ENCODE data around the gene ACTL6B.

ACTL6B gene

GRCh38 chr7:100626530-100627237 is 29.6 kb downstream of the ACTL6B start:
- peak; percentile 69 for DNase-seq

GRCh38 chr7:100626055-100626454 is 30.2 kb downstream of the ACTL6B start:
- DNase-seq: no peak

GRCh38 chr7:100623951-100624824 is 32.1 kb downstream of the ACTL6B start:
- no peak for DNase-seq

- DNase-seq: no peak
These were observed 34.7 kb downstream of the ACTL6B start for GRCh38 chr7:100621554-100621953.

GRCh38 chr7:100620804-100621203 is 35.4 kb downstream of the ACTL6B start:
- no peak for DNase-seq

GRCh38 chr7:100620239-100620638 is 36.0 kb downstream of the ACTL6B start:
- no peak for DNase-seq

GRCh38 chr7:100614308-100614861 is 41.9 kb downstream of the ACTL6B start:
- DNase-seq: no peak

GRCh38 chr7:100613412-100614175 is 42.7 kb downstream of the ACTL6B start:
- no peak for DNase-seq

GRCh38 chr7:100612730-100613390 is 43.4 kb downstream of the ACTL6B start:
- DNase-seq: no peak

- DNase-seq: peak; percentile 99
These were observed 44.1 kb downstream of the ACTL6B start, which contains the start of gene MOSPD3 for GRCh38 chr7:100611983-100612729. MOSPD3 (plus strand) TSS chr7:100612540; CDS start chr7:100612792, 252 bp downstream.

- no peak for DNase-seq
These were observed 46.3 kb downstream of the ACTL6B start for GRCh38 chr7:100609958-100610357.

- no peak for DNase-seq
These were observed 49.1 kb downstream of the ACTL6B start for GRCh38 chr7:100607111-100607510.

- DNase-seq: no peak
These were observed 49.9 kb downstream of the ACTL6B start for GRCh38 chr7:100606313-100606712.

- DNase-seq: no peak
These were observed 51.0 kb downstream of the ACTL6B start for GRCh38 chr7:100604976-100605911.

- DNase-seq: peak; percentile 25
These were observed 51.9 kb downstream of the ACTL6B start for GRCh38 chr7:100604028-100604975.

GRCh38 chr7:100603726-100604027 is 52.6 kb downstream of the ACTL6B start:
- DNase-seq: no peak

- DNase-seq: no peak
These were observed 53.1 kb downstream of the ACTL6B start for GRCh38 chr7:100602889-100603725.

GRCh38 chr7:100600730-100601038 is 55.6 kb downstream of the ACTL6B start:
- no peak for DNase-seq

Measured in NCI-H1694 treated with DMSO at 0.1 percent for 48 hours (cell line).